ENCODE data around the gene RASSF4.

- TF ChIP-seq, protein P1, sequence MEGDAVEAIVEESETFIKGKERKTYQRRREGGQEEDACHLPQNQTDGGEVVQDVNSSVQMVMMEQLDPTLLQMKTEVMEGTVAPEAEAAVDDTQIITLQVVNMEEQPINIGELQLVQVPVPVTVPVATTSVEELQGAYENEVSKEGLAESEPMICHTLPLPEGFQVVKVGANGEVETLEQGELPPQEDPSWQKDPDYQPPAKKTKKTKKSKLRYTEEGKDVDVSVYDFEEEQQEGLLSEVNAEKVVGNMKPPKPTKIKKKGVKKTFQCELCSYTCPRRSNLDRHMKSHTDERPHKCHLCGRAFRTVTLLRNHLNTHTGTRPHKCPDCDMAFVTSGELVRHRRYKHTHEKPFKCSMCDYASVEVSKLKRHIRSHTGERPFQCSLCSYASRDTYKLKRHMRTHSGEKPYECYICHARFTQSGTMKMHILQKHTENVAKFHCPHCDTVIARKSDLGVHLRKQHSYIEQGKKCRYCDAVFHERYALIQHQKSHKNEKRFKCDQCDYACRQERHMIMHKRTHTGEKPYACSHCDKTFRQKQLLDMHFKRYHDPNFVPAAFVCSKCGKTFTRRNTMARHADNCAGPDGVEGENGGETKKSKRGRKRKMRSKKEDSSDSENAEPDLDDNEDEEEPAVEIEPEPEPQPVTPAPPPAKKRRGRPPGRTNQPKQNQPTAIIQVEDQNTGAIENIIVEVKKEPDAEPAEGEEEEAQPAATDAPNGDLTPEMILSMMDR (IDR thresholded peaks at IDR 0.05) = no peak
- no peak for TF ChIP-seq POLR2A (IDR thresholded peaks at IDR 0.05)
Measured at GRCh38 chr10:44924261-44925040, 35.2 kb upstream of the RASSF4 start.

All from ovary (tissue), 3 donors.